DMS153 (cell line): ENCODE measurements around the gene RAD21L1.

Experiments used
- DNase-seq: peaks from one replicate; lab custom pipeline; 2025; lab: John Stamatoyannopoulos, UW

The RAD21L1 gene

GRCh38 chr20:1273366-1273765, 47.5 kb downstream of the RAD21L1 start:
- no peak for DNase-seq

- DNase-seq = peak; percentile 86
Observed at GRCh38 chr20:1274485-1275311, 48.9 kb downstream of the RAD21L1 start.

GRCh38 chr20:1275919-1276318, 50.1 kb downstream of the RAD21L1 start:
- no peak for DNase-seq

GRCh38 chr20:1277529-1278322, 51.9 kb downstream of the RAD21L1 start:
- no peak for DNase-seq

- DNase-seq = no peak
Observed at GRCh38 chr20:1278993-1279392, 53.1 kb downstream of the RAD21L1 start.

- no peak for DNase-seq
Observed at GRCh38 chr20:1280195-1281102, 54.6 kb downstream of the RAD21L1 start.

- DNase-seq = peak; percentile 87
Observed at GRCh38 chr20:1281279-1282057, 55.6 kb downstream of the RAD21L1 start.

GRCh38 chr20:1282966-1283365, 57.1 kb downstream of the RAD21L1 start:
- DNase-seq = no peak

GRCh38 chr20:1283522-1284510, 58.0 kb downstream of the RAD21L1 start:
- peak; percentile 17 for DNase-seq

- DNase-seq = no peak
Observed at GRCh38 chr20:1286267-1287024, 60.6 kb downstream of the RAD21L1 start.

GRCh38 chr20:1287306-1287705, 61.5 kb downstream of the RAD21L1 start:
- no peak for DNase-seq

GRCh38 chr20:1287787-1288569, 62.1 kb downstream of the RAD21L1 start:
- no peak for DNase-seq

GRCh38 chr20:1291191-1291741, 65.4 kb downstream of the RAD21L1 start:
- DNase-seq = no peak

- DNase-seq = no peak
Observed at GRCh38 chr20:1292620-1293019, 66.8 kb downstream of the RAD21L1 start.

GRCh38 chr20:1293641-1294379, 68.0 kb downstream of the RAD21L1 start:
- no peak for DNase-seq

GRCh38 chr20:1294497-1294896, 68.7 kb downstream of the RAD21L1 start:
- no peak for DNase-seq

- no peak for DNase-seq
Observed at GRCh38 chr20:1295276-1295930, 69.6 kb downstream of the RAD21L1 start.
